Peyer's patch (tissue), 4 donors: ENCODE data around the gene CD28.

Experiments used
- POLR2A ChIP-seq, 2 donors: fragments of 450-650 bp; IDR thresholded peaks; one replicate each; pipeline ENCODE4 v1.5.1; 2017; ENCODE audit warnings: antibody characterized with exemption in 2 of 2, mild to moderate bottlenecking in 2 of 2, moderate library complexity in 2 of 2
- TF ChIP-seq, protein P1 (sequence below), 6 experiments: fragments of 450-650 bp in 4 of 6; fragments of 200-600 bp in 2 of 6; sonication (generic) in 1 of 6; IDR thresholded peaks; one replicate each; pipeline ENCODE4 v1.5.1; 2017 to 2019; ENCODE audit warnings: antibody characterized with exemption in 6 of 6, mild to moderate bottlenecking in 3 of 6, moderate library complexity in 1 of 6

DNA sequence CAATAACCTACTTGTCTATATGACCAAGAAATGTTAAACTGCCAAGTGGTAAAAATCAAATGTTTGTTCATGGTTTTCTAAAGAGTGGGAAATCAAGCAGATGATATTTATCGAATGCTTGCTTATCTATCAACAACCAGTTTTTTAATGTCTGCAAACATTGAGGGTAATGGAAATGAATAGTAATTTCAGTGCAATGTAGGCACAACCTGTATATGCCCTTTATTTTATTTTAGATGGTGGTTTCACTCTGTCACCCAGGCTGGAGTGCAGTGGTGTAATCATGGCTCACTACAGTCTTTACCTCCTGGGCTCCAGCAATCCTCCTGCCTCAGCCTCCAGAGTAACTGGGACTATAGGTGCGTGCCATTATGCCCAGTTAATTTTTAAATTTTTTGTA lies 46.0 kb upstream of the CD28 start:
- TF ChIP-seq, protein P1, sequence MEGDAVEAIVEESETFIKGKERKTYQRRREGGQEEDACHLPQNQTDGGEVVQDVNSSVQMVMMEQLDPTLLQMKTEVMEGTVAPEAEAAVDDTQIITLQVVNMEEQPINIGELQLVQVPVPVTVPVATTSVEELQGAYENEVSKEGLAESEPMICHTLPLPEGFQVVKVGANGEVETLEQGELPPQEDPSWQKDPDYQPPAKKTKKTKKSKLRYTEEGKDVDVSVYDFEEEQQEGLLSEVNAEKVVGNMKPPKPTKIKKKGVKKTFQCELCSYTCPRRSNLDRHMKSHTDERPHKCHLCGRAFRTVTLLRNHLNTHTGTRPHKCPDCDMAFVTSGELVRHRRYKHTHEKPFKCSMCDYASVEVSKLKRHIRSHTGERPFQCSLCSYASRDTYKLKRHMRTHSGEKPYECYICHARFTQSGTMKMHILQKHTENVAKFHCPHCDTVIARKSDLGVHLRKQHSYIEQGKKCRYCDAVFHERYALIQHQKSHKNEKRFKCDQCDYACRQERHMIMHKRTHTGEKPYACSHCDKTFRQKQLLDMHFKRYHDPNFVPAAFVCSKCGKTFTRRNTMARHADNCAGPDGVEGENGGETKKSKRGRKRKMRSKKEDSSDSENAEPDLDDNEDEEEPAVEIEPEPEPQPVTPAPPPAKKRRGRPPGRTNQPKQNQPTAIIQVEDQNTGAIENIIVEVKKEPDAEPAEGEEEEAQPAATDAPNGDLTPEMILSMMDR (IDR thresholded peaks at IDR 0.05), result no peak
- TF ChIP-seq POLR2A (IDR thresholded peaks at IDR 0.05), result no peak
